OCI-LY1 (cell line): ENCODE measurements around the gene RASD2.
"Not testable (repeated sequence)": the region's sequence is repeated elsewhere in the genome, so short reads cannot be mapped to it uniquely, and the experiment has no call there.

ENCODE experiments used
- H2AFZ ChIP-seq: fragments of 200-600 bp; sonication (generic), shearing (Covaris generic); 2 replicates; pipeline ENCODE4 v1.6.0; 2014; ENCODE audit warnings: antibody characterized with exemption, mild to moderate bottlenecking, low read length
- H3F3A ChIP-seq: fragments of 200-600 bp; sonication (generic), shearing (Covaris generic); 2 replicates; pipeline ENCODE4 v1.6.0; 2014; ENCODE audit warnings: mild to moderate bottlenecking, antibody characterized with exemption, low read length, moderate library complexity; ENCODE audit not compliant: insufficient read depth
- H3K27ac ChIP-seq: fragments of 200-600 bp; sonication (generic); 2 replicates; pipeline ENCODE4 v1.5.1; 2014; ENCODE audit warnings: low read length, mixed run types, mild to moderate bottlenecking, low read depth; ENCODE audit not compliant: poor library complexity, severe bottlenecking
- H3K27me3 ChIP-seq: fragments of 200-600 bp; sonication (generic); 2 replicates; pipeline ENCODE4 v1.6.0; 2014; ENCODE audit warnings: antibody characterized with exemption, mild to moderate bottlenecking, low read length, moderate library complexity; ENCODE audit not compliant: insufficient read depth
- H3K36me3 ChIP-seq: fragments of 200-600 bp; sonication (generic); 2 replicates; pipeline ENCODE4 v1.6.1; 2014; ENCODE audit warnings: mild to moderate bottlenecking, antibody characterized with exemption, low read length, moderate library complexity, mixed read lengths; ENCODE audit not compliant: insufficient read depth
- H3K4me1 ChIP-seq: fragments of 200-600 bp; sonication (generic); 2 replicates; pipeline ENCODE4 v1.5.1; 2014; ENCODE audit warnings: mild to moderate bottlenecking, low read length, moderate library complexity; ENCODE audit not compliant: insufficient read depth, severe bottlenecking
- H3K4me2 ChIP-seq: fragments of 200-600 bp; sonication (generic), shearing (Covaris generic); 2 replicates; pipeline ENCODE4 v1.6.1; 2014; ENCODE audit warnings: low read length
- H3K4me3 ChIP-seq: fragments of 200-600 bp; sonication (generic); 2 replicates; pipeline ENCODE4 v1.5.1; 2014; ENCODE audit warnings: low read length, low read depth, mild to moderate bottlenecking, mixed read lengths; ENCODE audit not compliant: poor library complexity, severe bottlenecking
- H3K79me2 ChIP-seq: fragments of 200-600 bp; shearing (Covaris generic); 2 replicates; pipeline ENCODE4 v1.6.1; 2016; ENCODE audit warnings: mixed run types, low read length, mixed read lengths; ENCODE audit not compliant: insufficient read depth
- H3K9ac ChIP-seq: fragments of 200-600 bp; sonication (generic), shearing (Covaris generic); 2 replicates; pipeline ENCODE4 v1.6.1; 2014; ENCODE audit warnings: mild to moderate bottlenecking, low read length, mixed read lengths
- H3K9me2 ChIP-seq: fragments of 200-600 bp; sonication (generic), shearing (Covaris generic); 2 replicates; pipeline ENCODE4 v1.6.1; 2014; ENCODE audit warnings: low read depth, mild to moderate bottlenecking, low read length, mixed read lengths
- H3K9me3 ChIP-seq: fragments of 200-600 bp; shearing (Covaris generic); 2 replicates; pipeline ENCODE4 v1.6.1; 2014; ENCODE audit warnings: low read length, mixed read lengths
- H4K20me1 ChIP-seq: fragments of 200-600 bp; sonication (generic), shearing (Covaris generic); 2 replicates; pipeline ENCODE4 v1.6.0; 2016; ENCODE audit warnings: mild to moderate bottlenecking, low read length; ENCODE audit not compliant: insufficient read depth
- EZH2 ChIP-seq: fragments of 200-600 bp; sonication (generic), shearing (Covaris generic); IDR thresholded peaks from 2 replicates; pipeline ENCODE4 v1.8.0; 2017; ENCODE audit warnings: borderline replicate concordance, mixed run types, mild to moderate bottlenecking, antibody characterized with exemption, low read length, moderate library complexity, mixed read lengths
- TF ChIP-seq, protein P1 (sequence below): fragments of 200-600 bp; sonication (generic), shearing (Covaris generic); IDR thresholded peaks from 2 replicates; pipeline ENCODE4 v1.5.1; 2017; ENCODE audit warnings: mild to moderate bottlenecking, antibody characterized with exemption, low read length, moderate library complexity, mixed read lengths

The RASD2 gene

GRCh38 chr22:35502836-35503235 lies 37.8 kb upstream of the RASD2 start:
- H3K36me3 ChIP-seq, result no peaks in the 10 kb centered on the region
- no peak overlapping the region for H3K4me2 ChIP-seq
- peaks cover 3% of the 10 kb centered on the region; the same call in 1 of the 2 replicates for H3K27me3 ChIP-seq
- H3K9me2 ChIP-seq, result no peaks in the 10 kb centered on the region
- no peak overlapping the region for H3K27ac ChIP-seq
- no peaks in the 10 kb centered on the region for H3K4me1 ChIP-seq
- no peaks in the 10 kb centered on the region for H3K9me3 ChIP-seq
- no peak overlapping the region for H2AFZ ChIP-seq
- H3K4me3 ChIP-seq, result no peak overlapping the region
- H4K20me1 ChIP-seq, result no peaks in the 10 kb centered on the region
- no peaks in the 10 kb centered on the region for H3K79me2 ChIP-seq
- TF ChIP-seq, protein P1, sequence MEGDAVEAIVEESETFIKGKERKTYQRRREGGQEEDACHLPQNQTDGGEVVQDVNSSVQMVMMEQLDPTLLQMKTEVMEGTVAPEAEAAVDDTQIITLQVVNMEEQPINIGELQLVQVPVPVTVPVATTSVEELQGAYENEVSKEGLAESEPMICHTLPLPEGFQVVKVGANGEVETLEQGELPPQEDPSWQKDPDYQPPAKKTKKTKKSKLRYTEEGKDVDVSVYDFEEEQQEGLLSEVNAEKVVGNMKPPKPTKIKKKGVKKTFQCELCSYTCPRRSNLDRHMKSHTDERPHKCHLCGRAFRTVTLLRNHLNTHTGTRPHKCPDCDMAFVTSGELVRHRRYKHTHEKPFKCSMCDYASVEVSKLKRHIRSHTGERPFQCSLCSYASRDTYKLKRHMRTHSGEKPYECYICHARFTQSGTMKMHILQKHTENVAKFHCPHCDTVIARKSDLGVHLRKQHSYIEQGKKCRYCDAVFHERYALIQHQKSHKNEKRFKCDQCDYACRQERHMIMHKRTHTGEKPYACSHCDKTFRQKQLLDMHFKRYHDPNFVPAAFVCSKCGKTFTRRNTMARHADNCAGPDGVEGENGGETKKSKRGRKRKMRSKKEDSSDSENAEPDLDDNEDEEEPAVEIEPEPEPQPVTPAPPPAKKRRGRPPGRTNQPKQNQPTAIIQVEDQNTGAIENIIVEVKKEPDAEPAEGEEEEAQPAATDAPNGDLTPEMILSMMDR, result no peak
- TF ChIP-seq EZH2, result no peak
- no peak overlapping the region for H3K9ac ChIP-seq
- H3F3A ChIP-seq, result no peaks in the 10 kb centered on the region

DNA sequence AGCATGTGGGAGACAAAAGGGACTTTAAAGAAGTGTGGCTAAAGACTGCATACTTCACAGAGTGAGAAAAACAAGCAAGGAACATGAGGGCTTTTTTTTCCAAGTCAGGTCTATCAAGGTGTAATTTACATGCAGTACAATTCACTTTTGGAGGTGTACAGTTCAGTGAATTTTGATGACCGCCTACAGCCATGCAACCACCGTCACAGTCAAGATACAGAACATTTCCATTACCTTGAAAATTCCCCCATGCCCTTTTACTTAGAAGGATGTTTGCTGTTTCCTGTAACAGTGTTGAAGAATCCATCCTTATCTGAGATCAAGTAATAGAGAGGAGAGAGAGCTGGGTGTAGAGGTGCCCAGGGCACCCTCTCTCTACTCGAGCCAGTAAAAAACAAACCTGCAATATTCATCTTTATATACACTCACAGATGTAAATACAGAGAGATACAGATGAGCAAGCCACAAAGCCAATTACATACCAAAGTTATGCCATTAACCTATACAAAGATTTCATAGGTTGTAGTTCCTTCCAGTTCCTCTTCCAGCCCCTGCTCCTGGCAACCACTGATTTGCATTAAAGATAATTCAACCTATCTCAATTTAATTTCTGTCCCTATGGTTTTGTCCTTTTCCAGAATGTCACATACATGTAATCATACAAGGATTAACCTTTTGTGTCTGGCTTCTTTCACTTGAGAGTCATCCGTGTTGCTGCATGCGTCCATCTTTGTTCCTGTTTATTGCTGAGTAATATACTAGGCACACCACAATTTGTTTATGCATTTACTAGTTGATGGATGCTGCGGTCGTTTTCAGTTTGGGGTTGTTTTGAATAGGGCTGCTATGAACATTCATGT lies 35.0 kb upstream of the RASD2 start:
- Histone ChIP-seq H3K79me2 (no peaks in the 10 kb centered on the region), H3K36me3 (no peaks in the 10 kb centered on the region), H3K27me3 (no peaks in the 10 kb centered on the region), H4K20me1 (no peaks in the 10 kb centered on the region), H3F3A (no peaks in the 10 kb centered on the region), H3K4me2 (no peak overlapping the region), H3K4me3 (no peak overlapping the region), H3K27ac (no peak overlapping the region), H3K9me2 (no peaks in the 10 kb centered on the region), H3K9me3 (no peaks in the 10 kb centered on the region), H3K9ac (no peak overlapping the region), H2AFZ (no peak overlapping the region), H3K4me1 (no peaks in the 10 kb centered on the region)
- TF ChIP-seq, protein P1, result no peak
- TF ChIP-seq EZH2, result no peak

DNA sequence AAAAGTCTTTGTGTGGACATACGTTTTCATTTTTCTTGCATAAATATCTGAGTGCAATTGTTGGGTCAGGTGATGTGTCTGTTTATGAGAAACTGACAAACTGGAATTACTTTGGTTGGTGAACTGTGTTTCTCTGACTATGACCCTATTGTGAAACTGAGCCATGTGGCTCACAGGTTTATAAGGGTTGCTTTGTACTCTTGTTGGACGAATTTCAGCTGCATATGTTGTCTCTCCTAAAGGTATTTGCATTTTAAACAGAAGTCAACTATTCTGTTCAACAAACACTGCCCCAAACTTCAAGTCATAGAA lies 34.4 kb upstream of the RASD2 start:
- Histone ChIP-seq H3K4me1 (no peaks in the 10 kb centered on the region), H3K27ac (no peak overlapping the region), H3K79me2 (no peaks in the 10 kb centered on the region), H3K36me3 (no peaks in the 10 kb centered on the region), H3K4me3 (no peak overlapping the region), H3K9me3 (no peaks in the 10 kb centered on the region), H3K4me2 (no peak overlapping the region), H2AFZ (no peak overlapping the region), H4K20me1 (no peaks in the 10 kb centered on the region), H3K27me3 (no peaks in the 10 kb centered on the region), H3F3A (no peaks in the 10 kb centered on the region), H3K9me2 (no peaks in the 10 kb centered on the region), H3K9ac (no peak overlapping the region)
- TF ChIP-seq EZH2, result no peak
- TF ChIP-seq, protein P1, result no peak

- H4K20me1 ChIP-seq, H2AFZ ChIP-seq, H3K27me3 ChIP-seq, H3K36me3 ChIP-seq, H3K4me1 ChIP-seq, H3K79me2 ChIP-seq, H3K27ac ChIP-seq, H3K9me3 ChIP-seq, H3K4me2 ChIP-seq, H3K9ac ChIP-seq, H3K9me2 ChIP-seq, H3F3A ChIP-seq, H3K4me3 ChIP-seq: not testable (repeated sequence)
These were observed 32.8 kb upstream of the RASD2 start for GRCh38 chr22:35507851-35508250.
